PC-9 (cell line): Measurements from ENCODE around the gene ARID3A.
A peak's percentile ranks its signal among the peaks of the same experiment; 100 is the strongest.

Experiments
- CTCF ChIP-seq: fragments of 200-600 bp; sonication (generic); conservative IDR thresholded peaks from 2 replicates; pipeline ENCODE4 v1.6.1; 2017; ENCODE audit warnings: mixed run types, antibody characterized with exemption, mild to moderate bottlenecking, moderate library complexity
- EZH2 ChIP-seq: fragments of 200-600 bp; sonication (generic); IDR thresholded peaks from 2 replicates; pipeline ENCODE4 v1.8.0; 2017; ENCODE audit warnings: antibody characterized with exemption, low read depth

GRCh38 chr19:989381-990081 lies 63.7 kb downstream of the ARID3A start:
- peak; percentile 36; the same call in 1 of the 2 replicates for TF ChIP-seq CTCF
- TF ChIP-seq EZH2: no peak
